Suprapubic skin (tissue), 4 donors: ENCODE data around the gene SLC46A1. TPM values are rescaled to one million over a fixed set of nuclear protein-coding genes. Genes with fewer than 3 reads are reported as not detected.

ENCODE experiments used
- DNase-seq, 2 donors: peaks; one replicate each; pipeline ENCODE4 v3.0.0-alpha.2; 2019; ENCODE audit warnings: low spot score in 2 of 2
- H3K27ac ChIP-seq: fragments of 200-600 bp; sonication (generic); one replicate; pipeline ENCODE4 v1.5.1; 2019
- H3K27me3 ChIP-seq: fragments of 200-600 bp; sonication (generic); one replicate; pipeline ENCODE4 v1.5.1; 2019
- H3K36me3 ChIP-seq: fragments of 200-600 bp; sonication (generic); one replicate; pipeline ENCODE4 v1.5.1; 2019
- H3K4me1 ChIP-seq: fragments of 200-600 bp; sonication (generic); one replicate; pipeline ENCODE4 v1.5.1; 2019
- H3K4me3 ChIP-seq: fragments of 200-600 bp; sonication (generic); one replicate; pipeline ENCODE4 v1.5.1; 2019; ENCODE audit warnings: mild to moderate bottlenecking
- H3K9me3 ChIP-seq: fragments of 200-600 bp; sonication (generic); one replicate; pipeline ENCODE4 v1.5.1; 2019
- EP300 ChIP-seq: sonication (generic); formaldehyde crosslinking; IDR thresholded peaks from one replicate; pipeline ENCODE4 v1.6.1; 2017; ENCODE audit warnings: antibody characterized with exemption
- POLR2A ChIP-seq, 2 donors: fragments of 450-650 bp; IDR thresholded peaks; one replicate each; pipeline ENCODE4 v1.6.1; 2017; ENCODE audit warnings: antibody characterized with exemption in 2 of 2, mild to moderate bottlenecking in 2 of 2, moderate library complexity in 2 of 2
- POLR2AphosphoS5 ChIP-seq, 3 donors: sonication (generic); formaldehyde crosslinking; IDR thresholded peaks; one replicate each; pipeline ENCODE4 v1.6.1; 2017; ENCODE audit warnings: antibody characterized with exemption in 3 of 3
- WGBS: methylation state at CpG from one replicate; pipeline ENCODE4 v1.1.5; 2018; 5-methylcytosine and 5-hydroxymethylcytosine counted together
- total RNA-seq, 4 donors: library from RNA; depleted of rRNA; stranded (reverse); fragments of >200 nt; gene quantifications; one replicate each; pipeline ENCODE4 v1.1.0, GENCODE V29; 2016
- TF ChIP-seq, protein P1 (sequence below), 2 donors: fragments of 200-600 bp in 1 of 2; fragments of 450-650 bp in 1 of 2; sonication (generic) in 1 of 2; IDR thresholded peaks; one replicate each; pipeline ENCODE4 v1.5.1; 2016 to 2019; ENCODE audit warnings: antibody characterized with exemption in 2 of 2, mild to moderate bottlenecking in 1 of 2, moderate library complexity in 1 of 2

The SLC46A1 gene
- total RNA-seq, 4 donors from 2014 or later: 2.1 to 8.5 (median 3.5) TPM

DNA sequence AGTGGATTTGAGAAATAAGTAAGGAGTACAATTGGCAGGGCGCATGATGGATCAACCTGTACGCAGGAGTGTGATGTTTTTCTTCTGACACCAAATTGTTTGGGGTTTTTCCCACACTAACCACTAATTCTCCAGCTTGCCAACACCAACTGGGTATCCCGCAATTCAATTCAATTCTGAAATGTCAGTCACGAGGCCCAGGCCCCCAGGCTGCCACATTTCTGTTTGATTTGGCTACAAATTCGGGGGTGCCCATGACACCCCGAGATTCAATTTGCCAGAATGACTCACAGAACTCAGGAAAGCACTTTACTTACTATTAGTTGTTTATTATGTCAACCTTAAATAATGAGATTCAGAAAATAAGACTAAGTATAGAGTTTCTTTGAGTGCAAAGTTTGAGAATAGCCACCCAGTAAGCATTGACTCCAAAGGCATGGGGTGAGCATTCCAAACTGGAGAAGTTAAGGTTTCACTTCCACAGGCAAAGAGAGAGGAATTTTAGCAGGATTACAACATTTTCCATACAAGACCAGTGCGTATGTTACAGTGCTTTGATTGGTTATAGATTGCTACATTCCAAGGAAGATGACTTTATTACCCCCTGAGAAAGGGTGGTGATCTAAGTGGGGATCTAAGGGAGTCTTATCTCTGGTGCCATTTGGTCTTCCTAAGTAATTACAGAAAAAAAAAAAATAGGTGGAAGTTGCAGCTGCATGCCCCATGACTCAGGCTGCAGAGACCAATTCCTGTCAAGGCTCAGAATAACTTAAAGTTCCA is 11.5 kb downstream of the SLC46A1 start:
- peaks cover 67% of the 10 kb centered on the region for H3K36me3 ChIP-seq
- H3K9me3 ChIP-seq: no peaks in the 10 kb centered on the region
- H3K27me3 ChIP-seq: no peaks in the 10 kb centered on the region
- H3K4me3 ChIP-seq: no peak overlapping the region
- TF ChIP-seq EP300 (no peak), POLR2A (IDR thresholded peaks at IDR 0.05) (no peak), POLR2AphosphoS5 (IDR thresholded peaks at IDR 0.05) (no peak)
- TF ChIP-seq, protein P1, sequence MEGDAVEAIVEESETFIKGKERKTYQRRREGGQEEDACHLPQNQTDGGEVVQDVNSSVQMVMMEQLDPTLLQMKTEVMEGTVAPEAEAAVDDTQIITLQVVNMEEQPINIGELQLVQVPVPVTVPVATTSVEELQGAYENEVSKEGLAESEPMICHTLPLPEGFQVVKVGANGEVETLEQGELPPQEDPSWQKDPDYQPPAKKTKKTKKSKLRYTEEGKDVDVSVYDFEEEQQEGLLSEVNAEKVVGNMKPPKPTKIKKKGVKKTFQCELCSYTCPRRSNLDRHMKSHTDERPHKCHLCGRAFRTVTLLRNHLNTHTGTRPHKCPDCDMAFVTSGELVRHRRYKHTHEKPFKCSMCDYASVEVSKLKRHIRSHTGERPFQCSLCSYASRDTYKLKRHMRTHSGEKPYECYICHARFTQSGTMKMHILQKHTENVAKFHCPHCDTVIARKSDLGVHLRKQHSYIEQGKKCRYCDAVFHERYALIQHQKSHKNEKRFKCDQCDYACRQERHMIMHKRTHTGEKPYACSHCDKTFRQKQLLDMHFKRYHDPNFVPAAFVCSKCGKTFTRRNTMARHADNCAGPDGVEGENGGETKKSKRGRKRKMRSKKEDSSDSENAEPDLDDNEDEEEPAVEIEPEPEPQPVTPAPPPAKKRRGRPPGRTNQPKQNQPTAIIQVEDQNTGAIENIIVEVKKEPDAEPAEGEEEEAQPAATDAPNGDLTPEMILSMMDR (IDR thresholded peaks at IDR 0.05): no peak
- no peaks in the 10 kb centered on the region for H3K4me1 ChIP-seq
- no peak for DNase-seq
- no peak overlapping the region for H3K27ac ChIP-seq
- 60% methylated on average over 7 of the region's 7 CpGs for WGBS

DNA sequence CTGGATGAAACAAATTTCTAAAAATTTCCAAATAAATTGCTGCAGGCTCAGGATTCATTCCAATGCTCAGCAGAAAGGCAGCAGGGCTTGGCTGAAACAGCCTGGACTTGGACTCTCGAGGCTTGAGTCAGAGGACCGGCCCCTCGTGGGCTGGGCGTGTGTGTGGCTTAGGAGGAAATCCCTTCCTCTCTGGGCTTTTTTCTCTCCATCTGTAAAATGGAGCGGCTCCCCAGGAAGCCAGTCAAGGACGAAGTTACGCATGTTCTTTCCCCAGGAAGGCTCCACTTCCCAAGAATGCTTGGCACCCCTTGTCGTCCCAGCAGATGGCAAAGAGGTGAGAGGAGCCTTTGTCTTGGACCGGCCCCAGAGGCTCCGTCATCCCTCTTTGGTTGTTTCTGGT is 13.5 kb downstream of the SLC46A1 start:
- 79% methylated on average over 10 of the region's 10 CpGs for WGBS
- H3K36me3 ChIP-seq: peaks cover 67% of the 10 kb centered on the region

DNA sequence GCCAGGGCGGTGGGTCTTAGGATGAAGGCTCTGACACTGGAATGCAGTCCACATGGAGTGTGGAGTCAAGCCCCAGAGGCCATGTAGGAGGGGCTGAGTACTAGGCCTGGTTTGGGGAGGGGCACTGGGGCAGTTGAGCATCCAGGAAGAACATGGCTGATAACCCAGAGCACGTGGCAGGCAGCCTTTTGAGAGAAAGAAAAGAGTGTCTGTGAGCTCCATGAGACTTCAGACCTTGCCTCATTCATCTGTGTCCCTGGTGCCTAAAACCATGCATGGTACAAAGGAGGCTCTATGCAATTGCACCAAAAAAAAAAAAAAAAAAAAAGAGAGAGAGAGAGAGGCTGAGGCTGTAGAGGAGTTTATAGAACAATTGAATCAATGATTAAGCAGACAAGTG is 14.6 kb downstream of the SLC46A1 start:
- DNase-seq: no peak
- Histone ChIP-seq H3K9me3 (no peaks in the 10 kb centered on the region), H3K27ac (no peak overlapping the region), H3K4me3 (no peak overlapping the region), H3K27me3 (no peaks in the 10 kb centered on the region), H3K4me1 (no peaks in the 10 kb centered on the region), H3K36me3 (peaks cover 62% of the 10 kb centered on the region)
- TF ChIP-seq EP300: no peak
- TF ChIP-seq POLR2A (IDR thresholded peaks at IDR 0.05): no peak
- TF ChIP-seq, protein P1 (IDR thresholded peaks at IDR 0.05): no peak
- no peak for TF ChIP-seq POLR2AphosphoS5 (IDR thresholded peaks at IDR 0.05)
- WGBS: 46% methylated on average over 2 of the region's 2 CpGs

More for the DNA sequence above, 13.5 kb downstream of the SLC46A1 start:
- no peaks in the 10 kb centered on the region for H3K27me3 ChIP-seq
- no peak overlapping the region for H3K27ac ChIP-seq
- H3K9me3 ChIP-seq: no peaks in the 10 kb centered on the region
- DNase-seq: no peak
- H3K4me3 ChIP-seq: no peak overlapping the region
- TF ChIP-seq EP300: no peak
- TF ChIP-seq, protein P1 (IDR thresholded peaks at IDR 0.05): no peak
- no peak for TF ChIP-seq POLR2AphosphoS5 (IDR thresholded peaks at IDR 0.05)
- no peak for TF ChIP-seq POLR2A (IDR thresholded peaks at IDR 0.05)
- no peaks in the 10 kb centered on the region for H3K4me1 ChIP-seq

DNA sequence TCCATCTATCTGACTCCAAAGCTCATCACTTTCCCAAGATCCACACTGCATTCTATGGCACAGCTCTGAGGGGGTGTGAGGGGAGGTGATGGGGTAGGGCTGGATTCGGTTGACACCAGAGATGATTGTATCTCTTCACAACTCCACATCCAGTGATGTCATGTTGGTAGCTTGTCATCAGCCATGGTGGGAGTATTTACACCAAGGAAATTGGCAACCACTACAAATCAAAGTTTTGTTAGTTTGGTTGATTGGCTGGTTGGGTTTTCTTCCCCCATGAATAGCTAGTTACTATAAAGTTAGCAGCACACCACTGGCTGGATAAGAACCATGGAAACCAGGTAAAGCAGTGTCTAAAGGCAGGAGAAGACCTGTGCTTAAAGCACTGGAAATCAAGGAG is 15.0 kb downstream of the SLC46A1 start:
- 94% methylated on average over 1 of the region's 1 CpG for WGBS
- H3K36me3 ChIP-seq: peaks cover 58% of the 10 kb centered on the region

DNA sequence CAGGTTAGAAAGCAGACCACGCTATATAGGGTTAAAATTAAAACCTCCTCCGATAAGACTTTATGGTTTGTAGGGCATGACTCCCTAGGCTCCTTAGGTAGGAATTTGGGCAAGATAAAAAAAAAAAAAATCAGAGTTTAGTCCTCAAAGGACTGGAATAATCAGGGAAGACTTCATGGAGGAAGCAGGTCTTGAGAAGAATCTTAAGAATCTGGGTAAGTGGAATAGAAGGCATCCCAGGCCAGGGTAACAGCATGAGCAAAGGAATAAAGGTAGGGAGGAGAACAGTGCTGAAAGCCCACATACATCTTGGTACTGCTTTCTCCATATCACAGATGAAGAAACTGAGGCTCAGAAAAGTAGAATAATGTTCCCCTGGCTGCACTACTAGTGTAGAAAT is 15.4 kb downstream of the SLC46A1 start:
- no peak for TF ChIP-seq EP300
- Histone ChIP-seq H3K27me3 (no peaks in the 10 kb centered on the region), H3K4me3 (no peak overlapping the region), H3K36me3 (peaks cover 54% of the 10 kb centered on the region), H3K4me1 (peaks cover 3% of the 10 kb centered on the region), H3K9me3 (no peaks in the 10 kb centered on the region), H3K27ac (no peak overlapping the region)
- WGBS: 87% methylated on average over 2 of the region's 2 CpGs
- DNase-seq: no peak

More for the DNA sequence above, 15.0 kb downstream of the SLC46A1 start:
- H3K27ac ChIP-seq: no peak overlapping the region
- H3K4me3 ChIP-seq: no peak overlapping the region
- no peaks in the 10 kb centered on the region for H3K4me1 ChIP-seq
- no peaks in the 10 kb centered on the region for H3K9me3 ChIP-seq
- H3K27me3 ChIP-seq: no peaks in the 10 kb centered on the region
- TF ChIP-seq, protein P1 (IDR thresholded peaks at IDR 0.05): no peak
- no peak for DNase-seq
